Measurements from ENCODE around the gene RNF114.
A peak's percentile ranks its signal among the peaks of the same experiment; 100 is the strongest.
"Not testable (repeated sequence)": the region's sequence is repeated elsewhere in the genome, so short reads cannot be mapped to it uniquely, and the experiment has no call there.

RNF114 gene

DNA sequence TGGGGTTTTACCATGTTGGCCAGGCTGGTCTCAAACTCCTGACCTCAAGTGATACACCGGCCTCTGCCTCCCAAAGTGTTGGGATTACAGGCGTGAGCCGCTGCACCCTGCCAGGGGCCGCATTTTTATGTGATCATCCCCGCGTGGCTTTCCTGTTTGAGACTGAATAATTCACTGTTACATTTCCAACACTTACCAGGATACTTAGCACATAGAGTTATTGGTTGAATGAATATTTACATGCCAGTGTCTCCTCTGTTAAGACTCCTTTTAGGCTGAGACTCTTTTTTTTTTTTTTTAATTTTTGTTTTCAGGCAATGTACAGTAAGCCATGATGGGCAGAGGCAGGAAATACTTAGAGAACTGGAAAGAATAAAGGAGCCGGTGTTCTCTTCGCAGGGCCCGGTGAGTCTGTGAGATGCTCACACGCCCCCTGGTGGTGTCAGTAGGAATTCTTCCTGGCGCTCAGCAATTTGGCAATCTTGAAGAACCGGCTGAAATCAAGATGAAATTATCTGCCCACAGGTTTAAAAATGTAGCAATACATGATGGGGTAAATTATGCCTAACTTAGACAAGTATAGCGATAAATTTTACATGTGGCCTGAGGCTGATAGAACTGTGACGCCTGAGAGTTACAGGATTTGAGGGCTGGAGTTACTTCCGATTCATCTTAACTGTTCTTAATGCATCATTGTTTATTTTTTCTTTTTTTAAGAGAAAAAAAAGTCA lies 7.6 kb upstream of the RNF114 start:
- peak; percentile 85 for DNase-seq

DNA sequence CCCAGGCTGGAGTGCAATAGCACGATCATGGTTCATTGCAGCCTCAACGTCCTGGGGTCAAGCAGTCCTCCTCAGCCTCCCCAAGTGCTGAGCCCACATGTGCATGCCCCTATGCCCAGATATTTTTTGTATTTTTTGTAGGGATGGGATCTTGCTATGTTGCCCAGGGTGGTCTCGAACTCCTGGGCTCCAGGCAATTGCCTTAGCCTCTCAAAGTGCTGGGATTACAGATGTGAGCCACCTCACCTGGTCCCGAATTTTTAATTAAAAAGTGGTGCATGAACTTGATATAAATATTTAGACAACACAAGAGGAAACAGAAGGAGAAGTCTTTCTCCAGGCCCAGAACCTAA lies 7.1 kb upstream of the RNF114 start:
- DNase-seq = no peak

DNA sequence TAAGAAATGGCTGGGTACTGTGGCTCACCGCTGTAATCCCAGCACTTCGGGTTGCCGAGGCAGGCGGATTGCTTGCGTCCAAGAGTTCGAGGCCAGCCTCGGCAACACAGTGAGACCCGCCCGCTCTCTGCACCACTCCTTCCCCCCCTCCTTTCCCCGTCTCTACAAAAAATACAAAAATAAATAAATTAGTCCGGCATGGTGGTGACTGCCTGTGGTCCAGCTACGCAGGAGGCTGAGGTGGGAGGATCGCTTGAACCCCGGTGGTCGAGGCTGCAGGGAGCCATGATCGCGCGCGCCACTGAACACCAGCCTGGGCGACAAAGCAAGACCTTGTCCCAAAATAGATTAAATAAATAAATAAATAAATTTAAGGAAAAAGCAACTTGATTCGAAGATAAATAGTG lies 448 bp upstream of the RNF114 start:
- no peak for DNase-seq

DNA sequence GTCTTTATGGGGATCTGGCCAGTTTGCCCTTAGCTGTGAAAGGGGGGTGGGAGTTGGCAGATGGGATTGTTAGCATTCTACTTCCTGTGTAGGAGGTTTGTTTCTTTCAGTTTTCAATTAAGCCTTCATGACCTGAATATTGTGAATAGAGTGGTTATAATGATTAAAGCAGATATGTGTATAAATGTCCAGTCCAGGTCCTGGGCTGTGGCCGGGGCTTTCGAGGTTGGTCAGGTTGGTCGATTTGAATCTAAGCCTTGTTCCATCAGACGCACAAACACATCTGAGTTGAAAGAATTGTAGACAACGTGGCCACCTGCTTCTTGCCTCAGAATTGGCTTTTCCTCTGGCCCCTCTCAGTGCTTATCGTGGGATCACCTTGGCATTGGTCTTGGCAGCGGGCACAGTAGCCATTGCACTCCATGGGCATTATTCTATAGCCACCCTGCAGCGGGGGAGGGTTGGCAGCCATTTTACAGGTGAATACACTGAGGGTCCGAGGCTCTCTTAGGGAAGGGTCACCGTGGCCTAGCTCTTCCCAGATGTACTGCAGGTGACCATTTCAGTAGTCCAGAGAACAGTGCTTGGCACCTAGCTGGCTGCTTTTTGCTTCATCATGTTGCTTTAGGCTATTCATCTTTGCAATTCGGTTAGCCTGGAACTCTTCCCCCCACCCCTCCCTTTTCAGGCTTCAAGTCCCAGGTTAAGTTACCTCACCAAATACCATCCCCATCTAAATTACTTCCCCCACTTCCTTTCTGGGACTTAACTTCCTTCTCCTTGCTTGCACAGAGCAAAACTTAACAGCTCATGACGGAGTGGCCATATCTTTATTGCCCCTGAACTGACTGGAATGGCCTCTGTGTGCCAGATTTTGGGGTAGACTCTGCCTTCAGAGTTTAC lies 1.1 kb downstream of the RNF114 start:
- DNase-seq = no peak

DNA sequence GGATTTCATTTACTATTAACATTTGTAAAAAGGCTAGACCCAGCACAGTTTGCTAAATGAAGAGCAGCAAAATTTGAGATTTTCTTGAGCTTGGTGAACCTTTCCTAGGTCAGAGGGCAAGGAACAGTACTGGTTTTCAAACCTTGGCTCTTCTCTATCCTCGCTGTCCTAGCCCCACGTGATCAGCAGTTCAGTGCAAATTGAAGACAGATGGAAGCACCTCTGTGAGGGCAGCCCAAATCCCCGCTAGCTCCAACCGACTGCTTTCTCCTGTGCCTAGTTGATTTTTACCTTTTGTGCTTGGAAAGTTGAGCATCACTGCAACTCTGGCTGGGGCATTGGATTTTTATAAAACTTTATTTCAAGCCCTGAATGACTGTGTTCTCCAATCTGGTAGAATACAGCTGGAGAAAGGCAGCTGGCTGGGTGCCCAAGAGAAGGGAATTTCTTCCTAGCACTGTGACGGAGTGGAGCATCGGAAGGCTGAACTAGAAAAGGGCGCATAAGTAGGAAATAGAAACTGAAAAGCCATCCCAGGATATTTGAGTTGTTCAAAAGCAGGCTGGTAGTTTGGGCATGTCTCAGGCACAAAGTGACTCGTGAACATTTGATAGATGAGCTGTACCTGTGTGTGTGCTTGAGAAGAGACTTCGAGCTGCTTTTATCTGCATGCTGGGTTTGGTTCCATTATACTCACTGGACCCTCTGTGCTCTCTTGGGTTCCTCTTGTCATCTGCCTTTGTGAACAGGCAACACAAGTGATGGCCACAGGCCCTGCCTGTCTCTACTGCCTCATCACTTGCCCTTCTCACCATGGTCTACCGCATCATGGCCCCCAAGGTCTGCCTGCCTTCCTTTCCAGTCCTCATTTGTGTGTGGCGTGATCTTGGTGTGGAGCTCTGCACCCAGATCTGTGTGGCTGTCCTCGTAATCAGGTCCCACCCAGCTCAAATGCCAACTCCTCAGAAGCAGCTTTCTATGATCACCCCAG lies 2.3 kb downstream of the RNF114 start:
- DNase-seq = no peak

DNA sequence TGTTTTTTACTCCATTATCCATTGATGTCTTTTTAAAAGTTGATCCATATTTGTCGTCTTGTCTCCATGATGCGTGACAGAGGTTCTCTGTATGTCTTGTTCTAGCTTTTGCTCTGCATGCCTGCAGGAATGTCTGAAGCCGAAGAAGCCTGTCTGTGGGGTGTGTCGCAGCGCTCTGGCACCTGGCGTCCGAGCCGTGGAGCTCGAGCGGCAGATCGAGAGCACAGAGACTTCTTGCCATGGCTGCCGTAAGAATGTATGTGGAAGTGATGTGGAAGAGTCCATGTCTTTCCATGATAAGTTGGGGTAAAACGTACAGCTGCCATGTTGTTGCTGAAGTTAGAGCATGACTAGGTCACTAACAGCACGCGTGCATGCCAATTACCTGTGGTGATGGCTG lies 5.3 kb downstream of the RNF114 start:
- DNase-seq = no peak

DNA sequence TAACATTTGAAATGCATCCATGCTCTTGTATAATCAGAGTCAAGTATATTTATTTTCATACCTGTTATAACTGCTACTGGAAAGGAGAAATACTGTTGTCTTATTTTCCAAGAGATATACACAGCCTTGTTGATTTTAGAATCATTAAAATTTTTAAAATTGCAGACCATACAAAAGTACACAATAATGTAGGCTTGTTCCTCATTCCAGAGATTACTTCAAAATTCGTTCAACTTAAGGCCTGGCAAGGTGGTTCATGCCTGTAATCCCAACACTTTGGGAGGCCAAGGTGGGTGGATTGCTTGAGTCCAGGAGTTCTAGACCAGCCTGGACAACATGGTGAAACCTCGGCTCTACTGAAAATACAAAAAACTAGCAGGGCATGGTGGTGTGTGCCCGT lies 6.1 kb downstream of the RNF114 start:
- no peak for DNase-seq

DNA sequence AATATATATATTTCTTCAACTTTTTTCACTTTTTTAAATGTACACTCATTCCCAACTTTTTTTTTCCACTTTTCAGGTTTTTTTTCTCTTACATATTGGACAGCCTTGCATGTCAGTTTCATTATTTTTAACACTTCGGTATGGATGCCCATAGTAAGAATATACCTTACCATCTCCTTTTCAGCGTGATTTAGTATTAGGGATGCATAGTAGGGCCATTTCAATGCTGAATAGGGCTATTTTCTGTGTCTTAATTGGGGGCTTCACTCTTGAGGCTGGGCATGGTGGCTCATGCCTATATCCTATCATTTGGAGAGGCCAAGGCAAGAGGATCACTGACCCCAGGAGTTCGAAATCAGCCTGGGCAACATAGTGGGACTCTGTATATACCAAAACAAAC lies 6.7 kb downstream of the RNF114 start:
- DNase-seq = no peak

DNA sequence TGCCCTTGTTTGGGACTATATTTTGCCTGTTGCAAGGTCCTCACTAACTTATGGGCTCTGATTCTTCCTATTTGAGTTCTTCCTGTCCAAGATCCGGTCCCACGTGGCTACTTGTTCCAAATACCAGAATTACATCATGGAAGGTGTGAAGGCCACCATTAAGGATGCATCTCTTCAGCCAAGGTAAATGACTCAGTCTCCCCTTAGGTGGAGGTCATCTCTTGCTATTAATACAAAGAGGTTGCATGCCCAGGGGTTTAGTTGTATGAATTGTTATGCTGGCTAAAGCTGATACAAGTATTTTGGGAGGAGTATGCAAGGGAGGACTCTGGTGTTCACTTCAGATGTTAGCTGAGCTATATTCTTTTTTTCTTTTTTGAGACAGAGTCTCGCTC lies 9.1 kb downstream of the RNF114 start:
- no peak for DNase-seq

DNA sequence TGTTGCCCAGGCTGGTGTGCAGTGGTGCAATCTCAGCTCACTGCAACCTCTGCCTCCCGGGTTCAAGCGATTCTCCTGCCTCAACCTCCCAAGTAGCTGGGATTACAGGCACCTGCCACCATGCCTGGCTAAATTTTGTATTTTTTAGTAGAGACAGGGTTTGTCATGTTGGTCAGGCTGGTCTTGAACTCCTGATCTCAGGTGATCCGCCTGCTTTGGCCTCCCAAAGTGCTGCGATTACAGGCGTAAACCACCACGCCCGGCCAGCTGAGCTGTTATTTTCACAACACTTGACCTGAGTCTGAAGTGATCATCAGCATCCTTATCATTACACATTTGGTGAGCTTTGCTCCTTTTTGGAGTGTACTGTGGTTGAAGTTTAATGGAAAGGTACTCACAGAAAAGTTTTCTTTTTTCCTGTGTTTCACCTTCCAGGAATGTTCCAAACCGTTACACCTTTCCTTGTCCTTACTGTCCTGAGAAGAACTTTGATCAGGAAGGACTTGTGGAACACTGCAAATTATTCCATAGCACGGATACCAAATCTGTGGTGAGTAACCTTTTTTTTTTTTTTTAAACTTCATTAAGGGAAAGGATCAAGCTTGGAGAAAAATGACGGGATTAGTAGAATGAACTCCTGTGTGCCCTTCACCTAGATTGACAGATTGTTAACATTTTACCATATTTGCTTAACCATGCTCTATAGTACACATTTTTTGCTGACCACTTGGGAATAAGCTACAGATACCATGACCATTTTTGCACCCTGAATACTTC lies 9.7 kb downstream of the RNF114 start:
- no peak for DNase-seq

DNA sequence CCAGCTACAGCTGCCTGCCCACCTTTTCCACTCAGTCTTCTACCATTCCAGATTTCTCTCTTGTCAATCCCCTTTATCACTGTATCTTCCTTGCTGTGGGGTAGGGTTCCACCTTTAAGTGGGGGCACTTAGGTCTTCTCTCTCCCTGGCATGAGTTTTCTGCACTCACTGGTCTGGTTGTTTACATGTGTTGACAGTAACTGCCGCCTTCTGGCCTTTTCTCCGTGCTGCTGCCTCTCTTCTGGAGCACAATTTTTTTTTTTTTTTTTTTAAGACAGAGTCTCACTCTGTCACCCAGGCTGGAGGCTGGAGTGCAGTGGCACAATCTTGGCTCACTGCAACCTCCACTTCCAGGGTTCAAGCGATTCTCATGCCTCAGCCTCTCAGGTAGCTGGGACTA lies 12.0 kb downstream of the RNF114 start:
- no peak for DNase-seq

DNA sequence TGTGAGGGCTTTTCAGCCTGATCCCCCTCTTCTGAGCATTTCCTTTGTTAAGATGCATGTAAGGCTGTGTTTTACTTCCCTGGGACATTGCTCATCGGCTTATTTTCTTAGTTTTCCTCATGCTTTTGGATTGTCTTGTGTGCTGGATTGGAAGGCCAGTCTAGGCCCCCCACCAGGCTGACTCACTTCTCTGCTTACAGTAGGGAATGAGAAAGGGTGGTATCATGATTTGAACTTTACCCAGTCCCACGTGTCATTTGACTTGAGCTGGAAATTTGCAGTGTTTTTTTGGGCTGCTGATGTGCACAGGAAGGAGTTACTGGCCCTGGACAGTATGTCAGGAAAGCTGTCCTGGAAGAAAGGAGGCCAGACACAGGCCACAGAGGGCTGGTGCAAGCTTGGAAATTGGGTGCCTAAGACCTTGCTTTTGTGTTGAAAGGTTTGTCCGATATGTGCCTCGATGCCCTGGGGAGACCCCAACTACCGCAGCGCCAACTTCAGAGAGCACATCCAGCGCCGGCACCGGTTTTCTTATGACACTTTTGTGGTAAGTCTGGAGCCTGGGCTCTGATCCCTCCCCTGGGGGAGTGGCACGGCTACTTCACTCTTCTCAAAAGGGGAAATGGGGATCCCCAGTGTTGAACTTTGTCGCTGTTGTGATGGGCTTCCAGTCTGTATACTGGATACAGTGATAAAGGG lies 12.8 kb downstream of the RNF114 start:
- DNase-seq = no peak

DNA sequence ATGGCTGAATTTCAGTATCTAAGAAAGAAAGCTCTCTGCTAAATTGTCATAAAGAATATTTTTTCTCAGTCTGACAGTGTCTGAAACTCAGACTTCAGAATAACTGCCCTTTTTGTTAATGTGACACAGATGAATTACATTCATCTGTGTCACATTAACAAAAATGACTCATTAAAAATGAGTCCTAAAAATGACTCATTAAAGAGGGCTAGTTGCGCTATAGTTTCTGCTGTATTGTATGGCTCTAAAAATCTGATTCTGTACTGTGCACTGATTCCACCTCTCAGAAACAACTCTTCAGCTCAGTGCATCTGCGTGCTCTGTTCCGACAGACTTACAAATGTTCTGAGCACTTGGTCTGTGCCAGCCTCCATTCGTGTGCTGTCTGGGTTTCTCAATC lies 15.0 kb downstream of the RNF114 start:
- DNase-seq = no peak

DNA sequence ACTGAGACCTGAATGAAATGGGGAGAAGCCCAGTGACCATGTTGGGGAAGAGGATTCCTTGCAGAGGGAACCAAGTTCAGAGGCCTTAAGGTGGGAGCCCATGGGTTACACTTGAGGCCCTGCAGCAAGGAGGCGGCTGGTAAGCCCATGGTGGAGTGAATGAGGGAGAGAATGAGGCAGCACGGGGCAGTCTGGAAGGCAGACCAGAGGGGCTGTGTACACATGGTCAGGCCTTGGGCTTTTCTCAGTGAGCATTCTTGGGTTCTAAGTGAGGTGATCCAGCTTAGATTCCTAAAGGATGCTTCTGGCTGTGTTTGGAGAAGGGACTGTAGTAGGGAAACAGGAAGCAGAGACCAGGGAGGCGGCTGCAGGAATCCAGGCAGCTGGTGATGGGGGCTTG lies 19.0 kb downstream of the RNF114 start:
- no peak for DNase-seq

DNA sequence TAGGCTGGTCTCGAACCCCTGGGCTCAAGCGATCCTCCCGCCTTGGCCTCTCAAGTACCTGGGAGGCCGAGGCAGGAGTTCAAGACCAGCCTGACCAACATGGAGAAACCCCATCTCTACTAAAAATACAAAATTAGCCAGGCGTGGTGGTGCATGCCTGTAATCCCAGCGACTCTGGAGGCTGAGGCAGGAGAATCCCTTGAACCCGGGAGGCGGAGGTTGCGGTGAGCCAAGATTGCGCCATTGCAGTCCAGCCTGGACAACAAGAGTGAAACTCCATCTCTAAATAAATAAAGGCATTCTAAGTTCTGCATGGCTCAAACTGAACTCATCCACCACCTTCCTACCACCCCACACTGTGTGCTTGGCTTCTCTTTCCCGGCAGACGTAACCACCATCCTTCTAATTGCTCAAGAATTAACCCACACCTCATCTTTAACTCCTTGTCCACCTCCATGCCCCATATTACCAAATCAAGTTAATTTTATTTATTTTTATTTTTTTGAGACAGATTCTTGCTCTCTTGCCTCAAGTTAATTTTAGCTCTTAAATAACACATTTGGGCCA lies 19.7 kb downstream of the RNF114 start:
- DNase-seq = not testable (repeated sequence)

DNA sequence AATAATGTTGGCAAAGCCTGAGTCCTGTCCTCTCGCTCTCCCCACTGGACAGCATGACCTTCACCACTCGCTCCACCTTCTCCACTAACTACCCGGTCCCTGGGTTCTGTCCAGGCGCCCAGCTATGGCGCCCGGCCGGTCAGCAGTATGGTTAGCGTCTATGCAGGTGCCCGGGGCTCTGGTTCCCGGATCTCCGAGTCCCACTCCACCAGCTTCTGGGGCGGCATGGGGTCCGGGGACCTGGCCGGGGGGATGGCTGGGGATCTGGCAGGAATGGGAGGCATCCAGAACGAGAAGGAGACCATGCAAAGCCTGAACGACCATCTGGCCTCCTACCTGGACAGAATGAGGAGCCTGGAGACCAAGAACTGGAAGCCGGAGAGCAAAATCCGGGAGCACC lies 20.5 kb downstream of the RNF114 start:
- DNase-seq = no peak

DNA sequence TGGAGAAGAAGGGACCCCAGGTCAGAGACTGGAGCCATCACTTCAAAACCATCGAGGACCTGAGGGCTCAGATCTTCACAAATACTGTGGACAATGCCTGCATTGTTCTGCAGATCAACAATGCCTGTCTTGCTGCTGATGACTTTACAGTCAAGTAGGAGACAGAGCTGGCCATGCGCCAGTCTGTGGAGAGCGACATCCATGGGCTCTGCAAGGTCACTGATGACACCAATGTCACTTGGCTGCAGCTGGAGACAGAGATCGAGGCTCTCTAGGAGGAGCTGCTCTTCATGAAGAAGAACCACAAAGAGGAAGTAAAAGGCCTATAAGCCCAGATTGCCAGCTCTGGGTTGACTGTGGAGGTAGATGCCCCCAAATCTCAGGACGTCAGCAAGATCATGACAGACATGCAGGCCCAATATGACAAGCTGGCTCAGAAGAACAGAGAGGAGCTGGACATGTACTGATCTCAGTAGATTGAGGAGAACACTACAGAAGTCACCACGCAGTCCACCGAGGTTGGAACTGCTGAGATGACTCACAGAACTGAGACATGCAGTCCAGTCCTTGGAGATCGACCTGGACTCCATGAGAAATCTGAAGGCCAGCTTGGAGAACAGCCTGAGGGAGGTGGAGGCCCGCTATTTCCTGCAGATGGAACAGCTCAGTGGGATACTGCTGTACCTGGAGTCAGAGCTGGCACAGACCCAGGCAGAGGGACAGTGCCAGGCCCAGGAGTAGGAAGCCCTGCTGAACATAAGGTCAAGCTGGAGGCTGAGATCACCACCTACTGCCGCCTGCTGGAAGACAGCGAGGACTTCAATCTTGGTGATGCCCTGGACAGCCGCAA lies 21.1 kb downstream of the RNF114 start:
- not testable (repeated sequence) for DNase-seq

DNA sequence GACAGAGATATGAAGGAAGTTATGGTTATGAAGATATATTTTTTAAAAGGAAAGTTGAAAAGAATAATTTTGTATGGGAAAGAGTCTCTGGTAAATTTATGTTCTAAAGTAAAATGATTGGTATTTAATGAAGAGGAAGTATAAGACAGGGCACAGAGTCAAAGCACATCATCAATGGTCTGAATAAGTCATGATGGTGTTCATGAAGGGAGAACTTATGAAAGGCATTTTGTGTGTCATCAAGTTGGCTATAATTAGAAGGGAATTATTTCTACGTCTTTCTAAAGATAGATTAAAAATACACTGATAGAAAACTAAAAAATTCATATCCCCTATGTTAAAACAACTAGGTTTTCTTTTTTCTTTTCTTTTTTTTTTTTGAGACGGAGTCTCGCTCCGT lies 25.2 kb downstream of the RNF114 start:
- no peak for DNase-seq

DNA sequence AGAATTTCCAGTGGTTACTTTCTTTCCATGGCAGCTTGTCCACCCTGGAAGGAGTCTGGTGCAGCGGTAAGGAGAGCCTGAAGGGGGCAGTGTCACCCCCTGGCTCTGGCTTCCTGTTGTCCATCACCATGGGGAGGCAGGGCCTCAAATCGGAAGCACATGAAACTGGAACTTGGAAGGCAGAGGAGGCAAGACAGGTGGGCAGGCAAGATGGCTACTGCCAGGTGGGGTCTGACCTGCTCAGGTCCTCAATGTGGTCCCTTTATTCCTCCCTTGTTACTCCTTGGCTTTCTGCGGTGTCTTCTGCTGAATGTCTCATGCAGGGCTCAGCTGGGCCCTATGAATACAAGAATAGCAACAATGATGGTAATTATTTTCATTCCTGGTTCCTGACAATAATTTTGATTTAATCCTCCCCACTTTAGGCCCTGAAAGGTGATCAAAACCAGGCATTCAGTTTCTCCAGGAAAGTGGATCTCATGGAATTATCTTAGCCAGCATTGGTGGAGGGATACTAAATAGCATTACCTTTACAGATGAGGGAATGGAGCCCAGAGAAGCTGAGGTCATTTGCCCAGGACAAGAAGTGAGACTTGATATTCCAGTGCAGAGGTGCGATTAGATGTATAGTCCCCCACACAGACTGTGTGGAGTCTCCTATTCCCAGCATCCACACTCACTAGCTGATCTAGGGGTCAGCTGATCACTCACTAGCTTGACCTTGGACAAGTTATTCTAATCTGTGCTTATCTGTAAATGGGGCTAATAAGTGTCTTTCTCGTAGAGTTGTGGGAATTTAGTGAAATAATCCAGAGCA lies 29.0 kb downstream of the RNF114 start:
- peak; percentile 13 for DNase-seq

Data from stimulated activated CD4-positive, alpha-beta T cell treated with anti-CD3 and anti-CD28 coated beads, Interleukin-4, amount 100 ng/mL, for 24 hours (primary cell).